K562 (cell line): ENCODE measurements around the gene ZFX. TPM values are rescaled to one million over a fixed set of nuclear protein-coding genes. Genes with fewer than 3 reads are reported as not detected.

Experiments used
- ATAC-seq: fragments of 200-7000 bp; cut with Tn5 transposase; 3 replicates; pipeline ENCODE4 v1.9.1; 2020; ENCODE audit warnings: moderate library complexity
- BruUV-seq: library from RNA; stranded (reverse); fragments of 400-500 nt; replicated peaks from 2 replicates; lab custom pipeline; 2021; lab: Mats Ljungman, UMichigan
- CTCF ChIA-PET: fragments of 300-600 bp; formaldehyde crosslinking; extraction: SDS; loops from one replicate; lab custom pipeline; 2021; ENCODE audit warnings: low intra/inter-chr PET ratio; lab: Yijun Ruan, JAX
- POLR2A ChIA-PET: fragments of 300-600, 350-650 bp; sonication (Branson Sonifier 250); formaldehyde crosslinking; extraction: SDS; loops from one replicate; lab custom pipeline; 2021; ENCODE audit warnings: antibody characterized with exemption, inconsistent platforms; lab: Yijun Ruan, JAX
- DNase-seq, 4 experiments: peaks; one replicate each; pipeline versions ENCODE4 v3.0.0 to v3.0.0-alpha.2; 2011 to 2018; ENCODE audit warnings: low spot score in 3 of 4, mixed read lengths in 3 of 4; ENCODE audit errors: extremely low read depth in 1 of 4
- FAIRE-seq: peaks from 2 replicates; lab custom pipeline; 2011; peaks lifted over from hg19 to GRCh38; lab: Jason Lieb, UNC
- H2AFZ ChIP-seq: 2 replicates; pipeline ENCODE4 v1.6.0; 2011; ENCODE audit warnings: low read depth, low read length, control low read depth, inconsistent platforms
- H3K27ac ChIP-seq: fragments of 200-600 bp; 3 replicates; pipeline ENCODE4 v1.8.0; 2011; ENCODE audit warnings: low read depth, mild to moderate bottlenecking, control low read depth, inconsistent platforms, low read length, moderate library complexity, mixed read lengths; ENCODE audit errors: extremely low read depth
- H3K27me3 ChIP-seq, 2 experiments: fragments of 300-600 bp in 1 of 2; 2 replicates in 1 of 2; 3 replicates in 1 of 2; pipeline versions ENCODE4 v1.6.0 to v1.8.0; 2011; ENCODE audit warnings: inconsistent platforms in 2 of 2, low read length in 2 of 2, mild to moderate bottlenecking in 1 of 2, mixed read lengths in 1 of 2, moderate library complexity in 1 of 2; ENCODE audit not compliant: control insufficient read depth in 2 of 2, insufficient read depth in 2 of 2
- H3K36me3 ChIP-seq: fragments of 300-600 bp; 3 replicates; pipeline ENCODE4 v1.8.0; 2011; ENCODE audit warnings: mild to moderate bottlenecking, low read length, inconsistent platforms; ENCODE audit not compliant: control insufficient read depth, insufficient read depth
- H3K4me1 ChIP-seq, 2 experiments: fragments of 200-600 bp in 1 of 2; replicated peaks in 1 of 2; 2 replicates in 1 of 2; 3 replicates in 1 of 2; pipeline versions ENCODE4 v1.5.1 to v1.8.0; 2011; ENCODE audit warnings: inconsistent platforms in 2 of 2, low read length in 2 of 2, mild to moderate bottlenecking in 1 of 2, mixed read lengths in 1 of 2, moderate library complexity in 1 of 2; ENCODE audit not compliant: control insufficient read depth in 2 of 2, insufficient read depth in 2 of 2
- H3K4me2 ChIP-seq: 2 replicates; pipeline ENCODE4 v1.6.1; 2011; ENCODE audit warnings: low read length, control low read depth, inconsistent platforms, mixed read lengths; ENCODE audit not compliant: insufficient read depth
- H3K4me3 ChIP-seq: fragments of 200-600 bp; sonication (generic), shearing (Covaris generic); 2 replicates; pipeline ENCODE4 v1.5.1; 2016; ENCODE audit warnings: control low read depth, inconsistent platforms
- H3K79me2 ChIP-seq: fragments of 200-600 bp; 3 replicates; pipeline ENCODE4 v1.8.0; 2011; ENCODE audit warnings: low read length, inconsistent platforms; ENCODE audit not compliant: control insufficient read depth, insufficient read depth
- H3K9ac ChIP-seq, 2 experiments: 2 replicates each; pipeline versions ENCODE4 v1.6.0 to v1.6.1; 2011; ENCODE audit warnings: low read depth in 2 of 2, low read length in 2 of 2, control low read depth in 1 of 2, inconsistent platforms in 1 of 2, mild to moderate bottlenecking in 1 of 2, mixed read lengths in 1 of 2; ENCODE audit not compliant: insufficient read depth in 1 of 2
- H3K9me1 ChIP-seq: one replicate; pipeline ENCODE4 v1.6.0; 2011; ENCODE audit warnings: inconsistent platforms, mild to moderate bottlenecking, low read length, moderate library complexity; ENCODE audit not compliant: control insufficient read depth, insufficient read depth
- H3K9me3 ChIP-seq: replicated peaks from 2 replicates; pipeline ENCODE4 v1.5.1; 2011; ENCODE audit warnings: low read depth, low read length, inconsistent platforms; ENCODE audit not compliant: control insufficient read depth, insufficient read depth
- H4K20me1 ChIP-seq: replicated peaks from 2 replicates; pipeline ENCODE4 v1.6.1; 2011; ENCODE audit warnings: low read length, inconsistent platforms, mixed read lengths; ENCODE audit not compliant: control insufficient read depth, insufficient read depth
- HDAC3 ChIP-seq: fragments of 450-650 bp; IDR thresholded peaks from 2 replicates; pipeline ENCODE4 v1.6.1; 2018; ENCODE audit warnings: borderline replicate concordance, mild to moderate bottlenecking, moderate library complexity; ENCODE audit not compliant: partially characterized antibody
- NFIC ChIP-seq: fragments of 450-650 bp; IDR thresholded peaks from 2 replicates; pipeline ENCODE4 v1.6.1; 2017; ENCODE audit warnings: mild to moderate bottlenecking, inconsistent platforms
- STAG1 ChIP-seq: sonication (generic); formaldehyde crosslinking; IDR thresholded peaks from 2 replicates; pipeline ENCODE4 v1.5.0; 2020; ENCODE audit warnings: missing genetic modification reagents, borderline replicate concordance
- ZFP91 ChIP-seq: sonication (generic); formaldehyde crosslinking; IDR thresholded peaks from 2 replicates; pipeline ENCODE4 v1.8.0; 2022; ENCODE audit warnings: mild to moderate bottlenecking, missing genetic modification reagents
- ZNF584 ChIP-seq: fragments of 200-800 bp; sonication (Bioruptor generic); IDR thresholded peaks from 2 replicates; pipeline ENCODE4 v1.6.1; 2016; ENCODE audit warnings: low read depth, mild to moderate bottlenecking, missing genetic modification characterization, missing compliant biosample characterization
- whole genome bisulfite sequencing: fragments of 100-300 bp; shearing (Covaris generic); methylation state at CpG from one replicate; pipeline ENCODE4 v1.1.6; 2016; ENCODE audit warnings: low coverage, mixed read lengths; ENCODE audit not compliant: insufficient coverage; ENCODE audit errors: missing lambda C conversion rate; 5-methylcytosine and 5-hydroxymethylcytosine counted together
- in situ Hi-C: fragments of 300-500 bp; cut with MboI; formaldehyde crosslinking; loops from 4 replicates; pipeline ENCODE4 v1.15.0; 2018; ENCODE audit warnings: inconsistent platforms, mixed read lengths
- intact Hi-C: fragments of 100-400 bp; cut with micrococcal nuclease; formaldehyde crosslinking; loops from 2 replicates; pipeline ENCODE4 v1.14.2; 2022
- polyA plus RNA-seq, 8 experiments: library from polyadenylated mRNA; depleted of rRNA in 4 of 8; stranded (reverse) in 5 of 8; unstranded in 3 of 8; fragments of >200 nt; fragmentation: Nextera tagmentation in 2 of 8; fragmentation: Illumina TruSeq in 1 of 8; extraction: Ambion mirVana in 2 of 8; extraction: Trizol in 1 of 8; gene quantifications; 2 replicates each; pipeline versions ENCODE4 v1.2.1 to v1.2.3, GENCODE V29; 2011 to 2014; ENCODE audit warnings: inconsistent platforms in 1 of 8, missing spikeins in 1 of 8
- total RNA-seq, 7 experiments: library from RNA; depleted of rRNA in 6 of 7; stranded (reverse); fragments of >200 nt in 6 of 7; fragmentation: Illumina TruSeq in 2 of 7; extraction: Trizol in 2 of 7; gene quantifications; 2 replicates each; pipeline versions ENCODE4 v1.2.1 to v1.2.3, GENCODE V29; 2011 to 2021; ENCODE audit warnings: low replicate concordance in 1 of 7
- TF ChIP-seq, protein P1 (sequence below): fragments of 250-450 bp; sonication (Bioruptor Pico); IDR thresholded peaks from 2 replicates; pipeline ENCODE4 v1.5.0; 2021

ZFX gene
- total and polyA plus RNA-seq, 9 of the 15 experiments (the other 6 are each of a cell fraction or from before 2014, with no cell fraction given) = 5.3 to 25.2 (median 11.4) TPM

DNA sequence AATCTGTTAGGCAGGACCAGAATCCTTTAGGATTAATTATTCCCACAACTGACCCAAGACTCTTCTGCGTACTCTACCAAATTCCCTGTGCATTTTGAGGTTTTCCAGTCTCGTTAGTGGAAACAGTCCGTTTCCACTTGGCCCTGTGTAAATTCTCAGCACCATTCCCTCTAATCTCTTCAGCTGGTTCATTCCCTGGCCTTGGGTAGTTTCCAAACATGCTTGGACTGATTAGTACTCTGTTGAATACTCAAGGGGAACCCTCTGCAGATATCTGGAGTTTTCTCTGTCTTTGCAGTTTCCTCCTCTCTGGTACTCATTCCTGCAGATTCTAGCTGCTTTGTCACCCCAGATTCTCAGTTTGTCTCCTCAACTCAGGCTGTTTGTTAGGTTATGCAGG lies 80.4 kb downstream of the ZFX start:
- ATAC-seq = peak; percentile 68
- H2AFZ ChIP-seq = peak overlapping the region; percentile 76
- intact Hi-C loops = no loop called here
- TF ChIP-seq NFIC (0 out of 2 replicates have a peak, but pooled peaks have one; percentile 6), ZNF584 (CRISPR knock-in tag) (peak; percentile 72; the same call in 1 of the 2 replicates), STAG1 (no peak), ZFP91 (CRISPR knock-in tag) (no peak), HDAC3 (no peak)
- TF ChIP-seq, protein P1, sequence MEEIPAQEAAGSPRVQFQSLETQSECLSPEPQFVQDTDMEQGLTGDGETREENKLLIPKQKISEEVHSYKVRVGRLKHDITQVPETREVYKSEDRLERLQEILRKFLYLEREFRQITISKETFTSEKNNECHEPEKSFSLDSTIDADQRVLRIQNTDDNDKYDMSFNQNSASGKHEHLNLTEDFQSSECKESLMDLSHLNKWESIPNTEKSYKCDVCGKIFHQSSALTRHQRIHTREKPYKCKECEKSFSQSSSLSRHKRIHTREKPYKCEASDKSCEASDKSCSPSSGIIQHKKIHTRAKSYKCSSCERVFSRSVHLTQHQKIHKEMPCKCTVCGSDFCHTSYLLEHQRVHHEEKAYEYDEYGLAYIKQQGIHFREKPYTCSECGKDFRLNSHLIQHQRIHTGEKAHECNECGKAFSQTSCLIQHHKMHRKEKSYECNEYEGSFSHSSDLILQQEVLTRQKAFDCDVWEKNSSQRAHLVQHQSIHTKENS (CRISPR knock-in tag) = no peak
- TF ChIP-seq, all 486 proteins: peak for 2
- POLR2A ChIA-PET = interaction anchor here (0.7 to 1.0 kb wide), 2 partner anchors 13 to 31 kb away, joined by 4 read pairs; no protein-coding TSS in a partner anchor
- CTCF ChIA-PET = no interaction called here
- Histone ChIP-seq H3K4me2 (peak overlapping the region; percentile 41), H3K4me1 (peaks cover 12 to 25% of the 10 kb centered on the region in 2 experiments; a peak in 4 of 5 replicates), H3K36me3 (no peaks in the 10 kb centered on the region), H3K27ac (peak overlapping the region; percentile 80), H3K9me1 (no peaks in the 10 kb centered on the region), H3K9me3 (0 out of 2 replicates have a peak, but pooled peaks cover 2% of the 10 kb centered on the region), H4K20me1 (no peaks in the 10 kb centered on the region), H3K4me3 (no peak overlapping the region), H3K27me3 (no peaks in the 10 kb centered on the region), H3K9ac (peak overlapping the region in 1 of 2 experiments; percentile 50; a peak in 2 of 4 replicates), H3K79me2 (no peaks in the 10 kb centered on the region)
- 25% methylated on average over 3 of the region's 3 CpGs for WGBS
- DNase-seq = peak in 1 of 4 experiments; percentile 38
- in situ Hi-C loops = no loop called here
- no TSS peak for BruUV-seq
- FAIRE-seq = no peak
